NCI-H1105 treated with DMSO at 0.1 percent for 48 hours (cell line): ENCODE results near the gene SLC12A8.

Source experiments
- DNase-seq: peaks from one replicate; lab custom pipeline; 2025; lab: John Stamatoyannopoulos, UW

The SLC12A8 gene

DNA sequence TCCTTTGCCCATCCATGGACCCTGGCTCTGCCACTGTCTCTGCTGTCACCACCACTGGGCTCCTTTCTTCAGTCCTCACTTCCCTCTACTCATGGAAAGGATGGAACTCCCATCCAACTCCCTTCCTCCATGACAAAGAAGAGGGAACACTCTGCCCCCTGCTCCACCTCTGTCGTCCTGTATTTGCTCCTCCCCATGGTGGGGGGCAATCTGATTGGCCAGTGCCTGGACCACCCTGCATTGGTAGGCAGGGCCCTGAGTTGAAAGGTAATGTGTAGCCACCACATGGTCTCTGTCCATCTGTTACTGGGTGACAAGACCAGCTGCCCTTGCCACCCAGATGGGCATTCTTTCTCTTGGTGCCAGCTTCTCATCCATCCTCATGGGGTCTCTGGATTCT is 136.1 kb downstream of the SLC12A8 start:
- no peak for DNase-seq

DNA sequence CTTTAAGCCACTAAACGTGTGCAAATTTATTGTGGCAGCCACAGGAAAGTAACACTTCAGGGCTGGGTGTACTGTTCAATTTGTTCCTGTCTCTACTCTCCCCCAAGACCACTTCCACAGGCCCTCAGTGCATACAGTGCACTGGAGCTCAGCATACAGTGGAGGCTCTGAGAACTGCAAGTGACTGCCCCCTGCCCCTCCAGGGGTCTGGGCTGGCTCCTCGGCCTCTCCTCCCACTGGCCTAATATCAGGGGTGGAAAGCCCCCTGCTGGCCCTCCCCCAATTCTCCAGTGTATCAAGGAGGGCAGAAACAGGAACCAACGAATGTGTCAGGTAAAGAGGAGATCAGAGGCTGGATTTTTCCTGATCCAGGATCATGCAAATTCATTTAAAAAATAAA is 136.8 kb downstream of the SLC12A8 start:
- no peak for DNase-seq

DNA sequence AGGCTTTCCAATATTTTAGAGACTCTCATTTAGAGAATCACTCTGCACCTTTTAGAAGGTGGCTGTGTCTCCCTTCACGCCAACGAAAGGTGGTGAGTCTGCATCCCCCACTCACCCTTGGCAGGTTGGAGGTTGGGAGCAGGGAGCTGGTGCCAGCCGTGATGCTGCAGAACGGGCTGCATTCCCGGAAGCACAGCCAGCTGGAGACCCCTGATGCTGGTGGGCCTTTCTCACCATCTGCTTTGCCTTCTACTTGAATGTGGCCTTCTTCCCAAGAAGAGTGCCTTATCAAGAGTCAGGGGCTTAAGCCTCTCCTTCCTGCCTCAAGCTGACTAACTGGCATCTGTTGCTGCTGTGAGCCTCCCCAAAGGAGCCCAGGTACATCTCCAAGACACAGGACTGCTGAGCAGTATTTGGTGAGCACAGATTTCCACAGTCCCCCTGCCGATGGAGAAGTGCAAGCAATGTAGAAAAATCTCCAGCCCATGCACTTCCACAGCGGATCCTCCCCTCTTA is 139.1 kb downstream of the SLC12A8 start:
- no peak for DNase-seq

DNA sequence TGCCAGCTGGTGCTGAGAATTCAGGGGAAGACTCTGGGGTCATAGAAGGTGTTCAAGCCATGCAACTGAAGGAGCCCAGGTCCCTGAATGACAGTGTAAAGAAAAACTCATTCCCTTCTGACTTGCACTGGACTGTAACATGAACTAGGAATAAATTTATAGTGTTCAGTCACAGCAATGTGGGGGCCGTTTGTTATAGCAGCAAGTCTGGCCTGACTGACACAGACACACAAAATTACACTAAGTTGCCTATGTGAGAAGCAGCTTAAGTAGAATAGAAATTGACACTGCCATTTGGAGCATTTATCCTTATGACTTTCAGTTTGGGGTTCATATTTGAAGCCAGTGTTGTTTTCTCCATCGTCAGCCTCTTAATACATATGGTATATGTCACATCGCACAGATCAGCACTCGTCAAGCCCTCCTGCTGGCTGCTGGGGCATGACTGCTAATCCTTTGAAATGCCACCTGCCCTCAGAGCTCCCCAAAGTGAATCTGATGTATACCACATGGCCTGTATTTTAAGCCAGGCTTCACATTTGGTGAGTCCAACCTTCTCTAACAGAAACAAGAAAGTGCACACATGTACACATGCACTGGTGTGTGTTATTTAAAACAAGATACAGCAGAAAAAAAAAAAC is 139.7 kb downstream of the SLC12A8 start:
- no peak for DNase-seq

DNA sequence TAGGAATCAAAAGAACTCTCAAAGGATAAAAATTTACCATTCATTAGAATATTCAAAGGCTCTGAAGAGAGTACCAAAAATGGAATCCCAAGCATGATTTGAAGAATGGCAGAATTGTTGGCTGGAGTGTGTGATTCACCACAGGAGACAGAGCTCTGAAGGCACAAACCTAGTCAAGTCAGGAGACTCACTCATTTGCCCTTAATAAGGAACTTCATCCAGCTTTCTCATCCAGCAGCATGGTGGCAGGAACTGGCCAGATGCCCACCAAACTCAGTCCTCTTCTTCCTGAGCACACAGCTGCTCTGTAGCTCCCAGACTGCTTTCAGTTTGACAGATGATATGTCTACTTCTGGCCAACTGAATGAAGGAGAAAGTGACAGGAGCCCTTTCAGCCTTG is 140.2 kb downstream of the SLC12A8 start:
- DNase-seq, result no peak

DNA sequence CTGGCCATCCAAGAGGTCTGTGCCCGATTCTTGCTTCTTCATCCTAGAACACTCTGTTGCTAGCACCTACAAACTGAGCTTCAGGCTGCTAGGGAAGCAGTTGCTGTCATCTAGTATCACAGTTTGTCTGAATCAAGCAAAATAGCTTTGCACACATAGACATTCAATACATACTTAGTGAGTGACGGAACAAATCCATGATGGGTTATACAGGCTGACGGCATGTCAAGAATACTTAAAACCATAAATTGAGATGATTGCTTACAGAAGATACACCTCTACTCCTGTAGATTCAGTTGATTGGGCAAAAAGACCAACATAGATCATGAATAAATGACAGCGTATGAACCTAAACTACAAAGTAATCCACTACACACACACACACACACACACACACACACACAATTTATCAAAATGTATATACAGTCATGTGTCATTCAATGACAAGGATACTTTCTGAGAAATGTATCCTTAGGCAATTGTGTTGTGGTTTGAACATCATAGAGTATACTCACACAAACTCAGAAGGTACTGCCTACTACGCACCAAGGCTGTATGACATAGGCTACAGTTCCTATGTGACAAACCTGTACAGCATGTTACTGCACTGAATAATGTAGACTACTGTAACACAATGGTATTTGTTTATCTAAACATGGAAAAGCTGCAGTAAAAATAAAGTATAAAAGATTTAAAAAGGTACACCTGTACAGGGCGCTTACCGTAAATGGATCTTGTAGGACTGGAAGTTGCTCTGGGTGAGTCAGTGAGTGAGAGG is 142.4 kb downstream of the SLC12A8 start:
- DNase-seq, result no peak

DNA sequence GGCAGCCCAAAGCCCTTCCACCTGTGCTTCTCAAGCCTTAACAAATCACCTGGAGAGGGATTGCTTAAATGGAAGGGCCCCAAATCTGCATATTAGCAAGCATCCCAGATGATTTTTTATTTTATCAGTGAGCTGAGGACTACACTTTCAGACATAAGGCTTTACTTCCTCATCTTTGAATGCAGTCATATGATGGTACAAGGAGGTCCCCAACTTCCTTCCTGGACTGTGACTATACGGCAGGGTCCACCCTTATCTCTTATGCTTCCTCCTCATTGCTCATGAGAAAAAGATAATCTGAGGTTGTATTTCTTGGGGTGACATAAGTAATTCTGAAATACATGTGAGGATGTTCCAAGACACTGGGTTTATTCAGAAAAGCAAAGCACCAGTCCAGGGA is 143.1 kb downstream of the SLC12A8 start:
- no peak for DNase-seq

DNA sequence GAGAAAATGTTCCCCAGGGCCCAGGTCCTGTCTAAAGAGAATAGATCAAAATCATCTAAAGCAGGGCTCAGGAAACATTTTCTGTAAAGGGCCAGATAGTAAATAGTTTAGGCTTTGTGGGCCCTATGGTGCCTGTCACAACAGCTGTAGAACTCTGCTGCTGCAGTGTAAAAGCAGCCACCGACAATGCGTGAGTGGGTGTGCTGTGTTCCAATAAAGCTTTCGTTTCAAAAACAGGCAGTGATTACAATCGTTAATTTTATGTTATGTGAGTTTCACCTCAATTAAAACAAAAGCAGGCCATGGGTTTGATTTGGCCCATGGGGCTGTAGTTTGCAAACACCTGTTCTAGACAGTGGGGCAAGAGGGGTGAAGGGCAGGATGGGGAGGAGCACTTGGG is 144.3 kb downstream of the SLC12A8 start:
- no peak for DNase-seq

DNA sequence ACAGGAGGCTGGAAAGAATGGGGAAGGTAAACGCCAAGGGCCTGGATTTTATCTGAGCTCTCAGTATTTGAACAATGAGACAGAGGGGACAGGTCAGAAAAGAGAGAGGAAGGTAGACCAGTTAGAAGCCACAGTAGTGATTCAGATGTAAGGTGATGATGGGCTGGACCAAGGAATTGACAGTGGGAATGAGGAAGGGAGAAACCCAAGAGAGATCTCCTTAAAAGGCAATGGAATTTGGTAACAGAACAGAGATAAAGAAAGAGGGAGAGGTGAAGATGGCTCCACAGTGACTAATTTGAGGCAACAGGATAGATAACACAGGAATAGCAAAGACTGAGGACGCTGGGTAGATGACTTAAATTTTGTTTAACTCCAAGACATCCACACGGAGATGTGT is 145.3 kb downstream of the SLC12A8 start:
- no peak for DNase-seq

DNA sequence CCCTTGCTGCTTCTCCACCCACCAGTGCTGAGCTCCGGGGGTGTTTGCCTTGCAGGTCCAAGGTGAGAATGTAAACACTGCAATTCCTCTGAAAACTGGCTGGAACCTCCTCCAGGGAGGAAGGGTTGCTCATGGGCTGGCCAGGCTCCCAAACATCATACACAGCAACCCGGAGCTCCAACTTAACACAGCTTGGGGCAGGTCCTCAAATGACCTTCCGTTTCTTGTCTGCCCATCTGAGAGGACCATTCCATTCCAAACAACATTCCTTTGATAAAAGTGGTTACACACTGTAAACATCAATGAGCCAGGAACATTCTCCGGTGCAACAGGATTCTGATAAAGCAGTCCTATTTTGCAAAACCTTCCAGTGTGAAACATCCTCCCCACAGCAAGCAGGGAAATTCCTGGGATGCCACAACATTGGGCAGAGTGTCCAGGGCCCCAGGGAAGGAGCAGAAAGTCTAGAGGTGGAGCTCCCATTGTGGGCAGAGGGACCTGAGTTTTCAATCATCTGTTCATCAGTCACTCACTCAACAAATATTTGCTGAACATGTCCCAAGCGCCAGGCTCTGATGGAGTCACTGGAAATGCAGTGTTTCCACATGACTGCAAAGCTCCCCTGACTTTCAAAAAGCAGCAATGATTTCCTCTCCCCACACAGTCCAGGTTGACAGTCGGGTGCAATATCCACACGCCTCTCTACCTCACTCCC is 149.5 kb downstream of the SLC12A8 start:
- no peak for DNase-seq

DNA sequence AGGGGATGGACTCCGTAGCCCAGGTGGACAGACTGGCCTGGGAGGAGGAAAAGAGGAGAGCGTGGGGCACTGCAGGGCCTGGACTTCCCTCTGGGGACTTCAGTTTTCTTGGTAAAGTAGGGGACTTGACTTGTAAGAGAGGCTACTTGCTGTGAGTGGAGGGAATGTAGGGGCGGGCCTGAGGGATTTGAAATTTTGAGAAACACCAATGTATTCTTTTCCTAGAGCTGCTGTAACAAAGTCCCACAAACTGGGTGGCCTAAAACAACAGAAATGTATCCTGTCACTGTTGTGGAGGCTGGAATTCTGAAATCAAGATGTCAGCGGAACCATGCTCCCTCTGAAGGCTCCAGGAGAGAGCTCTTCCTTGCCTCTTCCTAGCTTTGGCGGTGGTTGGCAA is 150.9 kb downstream of the SLC12A8 start:
- DNase-seq, result no peak

DNA sequence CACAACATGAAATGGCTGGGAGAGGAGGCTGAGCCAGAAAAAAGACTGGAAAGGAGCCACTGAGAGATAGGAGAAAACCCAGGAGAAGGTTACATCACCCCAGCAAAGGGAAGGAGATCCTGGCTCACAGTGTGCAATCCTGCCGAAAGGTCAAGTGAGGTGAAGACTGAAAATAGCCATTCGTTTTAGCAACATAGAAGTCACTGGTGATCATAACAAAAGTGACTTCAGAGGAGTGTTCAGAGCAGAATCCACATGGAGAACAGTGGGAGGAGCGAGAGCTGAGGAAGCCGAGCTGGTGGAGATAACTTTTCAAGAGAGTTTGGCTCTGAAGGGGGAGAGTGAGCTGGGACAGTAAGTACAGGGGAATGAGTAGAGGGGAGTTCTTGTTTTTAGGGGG is 151.4 kb downstream of the SLC12A8 start:
- DNase-seq, result no peak

DNA sequence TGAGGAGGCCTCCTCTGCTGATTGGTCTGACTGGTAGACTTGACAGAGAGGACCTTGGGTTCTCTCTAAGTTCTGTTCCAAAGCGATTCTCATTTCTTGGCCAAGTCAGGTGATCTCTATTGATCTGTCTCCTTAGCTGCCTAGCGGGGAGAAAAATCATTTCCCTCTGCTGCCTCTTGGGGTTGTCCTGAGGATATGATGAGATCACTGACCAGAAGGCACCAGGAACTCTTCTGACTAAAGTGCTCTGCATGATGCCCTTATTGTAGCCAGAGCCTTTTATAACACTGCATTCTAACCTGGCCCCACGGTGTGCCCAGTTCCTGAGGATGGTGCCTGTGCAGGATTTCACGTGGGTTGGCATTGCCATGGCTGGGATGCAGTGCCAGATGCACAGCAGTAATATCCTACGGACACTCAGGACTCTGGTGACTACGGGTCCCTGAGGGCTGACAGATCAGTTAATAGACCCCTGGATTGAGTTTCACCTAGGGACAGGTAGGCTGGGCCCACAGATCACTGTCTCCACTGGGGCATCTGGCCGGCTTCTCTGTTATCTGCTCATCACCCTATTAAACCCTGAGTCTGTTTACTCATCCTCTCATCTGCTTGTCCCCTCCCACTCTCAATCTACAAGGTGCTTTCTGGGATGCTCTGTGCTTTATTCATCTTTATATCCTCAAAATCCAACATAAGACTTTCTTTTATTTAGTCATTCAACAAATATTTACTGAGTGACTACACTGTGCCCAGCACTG is 152.9 kb downstream of the SLC12A8 start:
- no peak for DNase-seq

DNA sequence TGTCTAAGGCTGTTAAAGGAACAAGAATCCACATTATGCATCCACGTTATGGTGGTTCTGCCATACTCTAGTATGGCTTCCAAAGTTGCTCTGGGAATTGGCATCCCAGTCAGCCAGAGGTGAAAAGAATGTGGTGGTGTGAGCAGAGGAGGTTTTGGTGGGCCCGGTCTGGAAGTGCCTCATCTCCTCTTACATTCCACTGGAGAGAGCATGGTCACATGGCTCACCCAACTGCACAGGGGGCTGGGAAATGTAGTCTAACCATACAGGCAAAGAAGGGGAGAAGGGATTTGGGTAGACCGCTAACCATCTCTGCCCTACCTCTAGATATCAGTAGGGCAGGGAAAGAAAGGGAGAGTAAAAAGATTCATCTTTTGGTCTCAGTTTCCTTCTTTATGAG is 153.6 kb downstream of the SLC12A8 start:
- no peak for DNase-seq

DNA sequence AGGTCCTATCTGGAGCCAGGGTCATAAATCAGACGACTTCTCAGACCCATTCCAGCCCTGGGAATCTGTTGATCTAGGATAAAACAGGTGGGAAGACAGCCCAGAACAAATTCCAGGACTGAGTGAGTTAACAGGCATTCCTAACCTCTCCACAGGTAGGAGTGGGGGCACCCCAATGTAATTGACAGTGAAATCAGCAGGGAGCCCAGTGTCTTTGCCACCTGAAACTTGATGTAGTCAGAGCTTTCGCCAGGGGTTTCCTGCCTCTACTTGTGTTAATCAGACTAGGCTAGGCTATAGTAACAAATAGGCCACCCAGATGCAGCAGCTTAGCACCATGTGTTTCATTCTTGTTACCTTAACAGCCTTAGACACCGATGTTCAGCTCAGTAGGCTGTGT is 154.0 kb downstream of the SLC12A8 start:
- DNase-seq, result no peak

DNA sequence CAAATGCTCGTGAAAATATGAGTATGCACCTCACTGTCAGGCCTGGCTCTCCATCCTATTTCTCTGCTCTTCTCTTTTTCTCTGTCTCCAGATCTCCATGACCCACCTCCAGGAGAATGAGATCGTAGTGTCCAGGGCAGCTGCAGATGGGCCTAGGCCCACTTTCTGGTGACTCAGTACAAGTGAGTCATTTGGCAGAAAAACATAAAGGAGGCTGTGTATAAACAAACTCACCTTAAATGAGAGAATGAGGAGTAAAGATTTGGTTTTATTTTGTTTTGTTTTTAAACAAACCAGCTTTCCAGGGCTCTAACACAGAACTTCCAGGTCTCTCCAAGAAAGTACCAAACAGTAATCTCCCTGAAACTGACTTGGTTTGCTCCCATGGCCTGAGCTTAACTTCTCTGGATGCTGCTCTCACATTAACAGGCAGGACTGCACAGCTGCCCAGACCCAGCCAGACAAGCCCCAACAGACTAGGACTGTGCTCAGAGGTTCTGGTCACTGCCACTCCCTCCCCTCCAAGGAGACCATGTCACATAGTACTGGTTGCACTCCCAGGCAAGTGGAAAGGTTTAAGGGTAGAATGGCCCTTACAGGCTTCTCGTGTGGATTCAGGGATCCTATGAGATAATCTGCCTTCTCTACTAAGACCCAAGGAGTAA is 155.2 kb downstream of the SLC12A8 start:
- no peak for DNase-seq

DNA sequence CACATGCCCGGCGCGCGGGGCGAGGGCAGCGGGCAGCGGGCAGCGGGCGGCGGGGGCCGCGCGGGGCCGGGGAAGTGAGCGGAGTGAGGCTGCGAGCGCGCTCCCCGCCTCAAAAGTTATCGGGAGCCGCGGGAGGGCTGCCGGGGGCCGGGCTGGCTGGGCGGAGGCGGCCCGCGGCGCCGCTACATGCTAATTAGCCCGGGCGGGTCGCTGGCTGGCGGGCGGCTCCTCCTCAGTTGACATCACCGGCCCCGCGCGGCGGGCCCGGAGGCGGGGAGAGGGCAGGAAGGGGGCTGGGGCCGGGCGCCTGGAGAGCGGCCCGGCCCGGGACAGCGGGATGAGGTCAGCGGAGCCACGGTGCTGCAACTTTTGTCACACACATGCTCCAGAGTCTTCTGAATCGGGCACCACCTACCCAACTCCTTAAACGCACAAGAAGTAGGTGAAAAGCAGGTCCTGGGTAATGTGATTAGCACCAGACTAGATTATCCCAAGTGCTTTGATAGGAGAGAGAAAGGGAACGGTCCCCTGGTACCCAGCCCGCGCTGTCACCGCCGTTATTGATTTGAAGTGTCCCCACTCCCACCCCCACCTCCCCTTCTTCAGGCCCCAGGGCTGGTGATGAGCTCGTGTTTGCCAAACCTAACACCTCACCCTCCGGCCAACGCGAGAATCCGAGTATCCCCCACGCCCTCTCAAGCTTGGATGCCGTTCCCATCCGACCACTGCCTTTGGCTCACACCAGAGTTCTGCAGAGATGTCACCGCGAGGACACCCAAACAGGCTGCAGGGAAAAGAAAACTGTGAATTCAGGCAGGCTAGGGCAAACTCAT is 156.4 kb downstream of the SLC12A8 start, which contains the start of gene HEG1:
Gene HEG1 (minus strand): TSS at position 85 of the 833 bp plus-strand sequence. CDS start 107 bp downstream, outside the sequence.
- peak; percentile 55 for DNase-seq

DNA sequence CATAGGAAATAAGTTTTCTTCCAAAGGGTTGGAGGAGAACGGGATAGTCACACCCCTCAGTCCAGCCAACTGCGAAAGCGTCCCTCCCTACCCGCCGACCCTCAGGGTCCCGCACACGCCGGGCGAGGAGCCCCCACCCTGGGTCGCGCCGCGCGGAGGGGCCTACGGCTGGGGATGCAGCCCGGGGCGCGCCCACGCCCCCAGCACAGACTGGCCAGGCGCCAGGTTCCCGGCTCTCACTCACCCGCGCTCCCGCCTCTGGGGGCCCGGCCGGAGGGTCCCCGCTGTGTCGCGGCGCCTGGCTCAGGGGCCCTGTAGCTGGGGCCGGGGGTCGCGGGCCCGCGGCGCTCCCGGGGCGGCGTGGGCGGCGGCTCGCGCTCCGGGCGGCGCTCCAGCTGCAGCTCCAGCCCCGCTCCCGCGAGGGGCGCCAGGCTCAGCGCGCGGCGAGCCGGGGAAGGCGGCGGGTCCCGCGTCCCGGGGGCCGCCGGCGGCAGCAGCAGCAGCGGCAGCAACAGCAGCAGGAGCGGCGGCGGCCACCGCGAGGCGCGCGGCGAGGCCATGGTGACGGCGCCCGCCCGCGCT is 157.1 kb downstream of the SLC12A8 start:
- DNase-seq, result peak; percentile 55

DNA sequence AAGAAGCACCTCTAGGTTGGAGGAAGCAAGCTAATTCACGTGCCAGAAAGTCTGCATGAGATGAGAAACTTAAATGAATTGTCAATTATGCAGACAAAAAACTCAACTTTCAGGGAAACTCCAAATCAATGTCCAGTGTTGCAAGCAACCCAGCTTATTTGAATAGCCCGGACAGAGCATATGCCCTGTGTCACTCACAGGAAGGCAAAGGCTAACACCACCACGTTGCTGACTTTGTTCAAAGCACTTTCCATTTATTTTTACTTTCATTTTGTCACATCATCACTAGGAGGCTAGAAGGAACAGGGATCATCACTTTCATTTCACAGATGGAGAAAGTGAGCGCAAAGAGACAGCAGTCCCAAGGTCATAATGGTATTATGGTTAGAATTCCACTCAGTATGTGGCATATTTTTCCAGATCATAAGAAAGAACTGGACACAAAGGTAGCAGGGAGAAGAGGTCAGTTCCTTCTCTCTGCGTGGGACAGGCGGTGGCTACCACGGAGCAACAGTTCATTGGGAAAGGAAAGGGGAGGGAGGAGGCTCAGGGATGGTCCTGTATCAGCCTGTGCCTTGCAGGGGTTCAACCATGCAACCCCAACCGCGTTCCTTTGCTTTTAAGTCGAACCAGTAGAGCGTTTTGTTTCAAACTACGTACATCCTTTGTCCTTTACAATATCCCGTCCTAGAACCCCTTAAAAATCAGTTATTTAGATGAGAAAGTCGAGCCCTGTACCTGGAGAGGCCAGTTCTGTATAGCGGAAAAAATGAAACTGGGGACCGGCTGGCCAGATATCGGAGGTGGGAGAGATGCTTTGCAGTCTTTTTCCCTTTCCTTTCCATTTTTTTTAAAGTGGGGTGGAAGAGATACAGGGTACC is 157.9 kb downstream of the SLC12A8 start:
- peak; percentile 16 for DNase-seq
